B cell (primary cell): ENCODE data around the gene TPK1. TPM values are rescaled to one million over a fixed set of nuclear protein-coding genes. Genes with fewer than 3 reads are reported as not detected.
"Not testable (repeated sequence)": the region's sequence is repeated elsewhere in the genome, so short reads cannot be mapped to it uniquely, and the experiment has no call there.

Experiments used
- ATAC-seq: fragments of 200-7000 bp; cut with Tn5 transposase; one replicate; pipeline ENCODE4 v1.10.0; 2021; ENCODE audit warnings: low read depth, mild to moderate bottlenecking, moderate number of reproducible peaks, moderate library complexity
- CTCF ChIA-PET: fragments of 350-600 bp; sonication (Branson Sonifier 250); formaldehyde crosslinking; loops from one replicate; lab custom pipeline; 2021; ENCODE audit warnings: antibody characterized with exemption, inconsistent platforms; lab: Charles Lee
- POLR2A ChIA-PET: fragments of 350-600 bp; sonication (Branson Sonifier 250); formaldehyde crosslinking; loops from one replicate; lab custom pipeline; 2021; ENCODE audit warnings: antibody characterized with exemption; lab: Charles Lee
- DNase-seq: peaks from one replicate; pipeline ENCODE4 v3.0.0; 2013
- H2AFZ ChIP-seq: 2 replicates; pipeline ENCODE4 v1.6.1; 2012; ENCODE audit warnings: mild to moderate bottlenecking, low read depth, low read length; ENCODE audit not compliant: insufficient read depth, poor library complexity, severe bottlenecking
- H3K27ac ChIP-seq, 2 donors: 1 replicate in 1 of 2; 2 replicates in 1 of 2; pipeline ENCODE4 v1.5.1; 2012 to 2013; ENCODE audit warnings: low read length in 2 of 2, mild to moderate bottlenecking in 2 of 2, moderate library complexity in 1 of 2
- H3K27me3 ChIP-seq, 4 experiments: fragments of 200-600 bp in 1 of 4; sonication (generic) in 1 of 4; replicated peaks in 1 of 4; 1 replicate in 2 of 4; 2 replicates in 2 of 4; pipeline versions ENCODE4 v1.6.1 to v1.7.0; 2013 to 2016; ENCODE audit warnings: low read length in 3 of 4, mild to moderate bottlenecking in 2 of 4, mixed read lengths in 1 of 4, moderate library complexity in 1 of 4; ENCODE audit not compliant: insufficient read depth in 4 of 4, control insufficient read depth in 3 of 4; ENCODE audit errors: control extremely low read depth in 1 of 4
- H3K36me3 ChIP-seq, 2 experiments: replicated peaks in 1 of 2; 1 replicate in 1 of 2; 2 replicates in 1 of 2; pipeline versions ENCODE4 v1.6.1 to v1.7.1; 2013; ENCODE audit warnings: low read length in 1 of 2; ENCODE audit not compliant: insufficient read depth in 2 of 2, control insufficient read depth in 1 of 2; ENCODE audit errors: control extremely low read depth in 1 of 2, extremely low read depth in 1 of 2
- H3K4me1 ChIP-seq, 2 donors: fragments of 200-600 bp in 1 of 2; sonication (generic) in 1 of 2; 1 replicate in 1 of 2; 2 replicates in 1 of 2; pipeline versions ENCODE4 v1.5.1 to v1.6.1; 2013 to 2017; ENCODE audit warnings: low read length in 2 of 2; ENCODE audit not compliant: control insufficient read depth in 2 of 2, insufficient read depth in 2 of 2
- H3K4me2 ChIP-seq: replicated peaks from 2 replicates; pipeline ENCODE3; 2012; ENCODE audit warnings: mild to moderate bottlenecking, low read depth, low read length; ENCODE audit not compliant: poor library complexity, severe bottlenecking
- H3K4me3 ChIP-seq, 5 experiments: fragments of 200-600 bp in 1 of 5; sonication (generic) in 1 of 5; 1 replicate in 3 of 5; 2 replicates in 2 of 5; pipeline versions ENCODE4 v1.5.1 to v1.7.0; 2011 to 2016; ENCODE audit warnings: low read length in 4 of 5, mild to moderate bottlenecking in 4 of 5, low read depth in 2 of 5, control low read depth in 1 of 5, moderate library complexity in 1 of 5; ENCODE audit not compliant: insufficient read depth in 1 of 5; ENCODE audit errors: control extremely low read depth in 1 of 5, extremely low read depth in 1 of 5
- H3K79me2 ChIP-seq: fragments of 200-600 bp; sonication (generic); one replicate; pipeline ENCODE4 v1.6.0; 2016; ENCODE audit warnings: low read length; ENCODE audit not compliant: control insufficient read depth, insufficient read depth
- H3K9ac ChIP-seq: fragments of 200-600 bp; sonication (generic); 2 replicates; pipeline ENCODE4 v1.6.1; 2017; ENCODE audit warnings: mild to moderate bottlenecking, low read length, moderate library complexity
- H3K9me3 ChIP-seq, 3 donors: one replicate each; pipeline versions ENCODE4 v1.6.1 to v1.7.1; 2013; ENCODE audit warnings: low read length in 2 of 3; ENCODE audit not compliant: control insufficient read depth in 2 of 3, insufficient read depth in 1 of 3; ENCODE audit errors: control extremely low read depth in 1 of 3
- H4K20me1 ChIP-seq: 2 replicates; pipeline ENCODE4 v1.6.0; 2012; ENCODE audit warnings: mild to moderate bottlenecking, low read length; ENCODE audit not compliant: insufficient read depth, control insufficient read depth, poor library complexity, severe bottlenecking
- H3K27ac Mint-ChIP-seq: one replicate; pipeline ENCODE4 v1.8.0; 2021; ENCODE audit warnings: mixed read lengths
- H3K27me3 Mint-ChIP-seq: one replicate; pipeline ENCODE4 v1.8.0; 2021; ENCODE audit warnings: mixed read lengths
- H3K4me1 Mint-ChIP-seq: one replicate; pipeline ENCODE4 v1.8.0; 2021; ENCODE audit warnings: mixed read lengths
- H3K4me3 Mint-ChIP-seq: one replicate; pipeline ENCODE4 v1.8.0; 2021; ENCODE audit warnings: mixed read lengths
- H3K9me3 Mint-ChIP-seq: one replicate; pipeline ENCODE4 v1.8.0; 2022; ENCODE audit warnings: mixed read lengths; ENCODE audit not compliant: insufficient read depth
- CTCF ChIP-seq: fragments of 200-600 bp; IDR thresholded peaks from one replicate; pipeline ENCODE4 v1.8.0; 2022; ENCODE audit warnings: antibody characterized with exemption, mild to moderate bottlenecking
- EZH2 ChIP-seq: IDR thresholded peaks from 2 replicates; pipeline ENCODE4 v1.6.1; 2012; ENCODE audit warnings: borderline replicate concordance, low read depth, mild to moderate bottlenecking, moderate library complexity, low read length; ENCODE audit not compliant: insufficient read depth, poor library complexity, severe bottlenecking
- WGBS: methylation state at CpG from one replicate; pipeline ENCODE4 v1.1.5; 2013; ENCODE audit warnings: missing lambda C conversion rate; ENCODE audit not compliant: insufficient coverage; 5-methylcytosine and 5-hydroxymethylcytosine counted together
- intact Hi-C: fragments of 100-400 bp; cut with micrococcal nuclease; formaldehyde crosslinking; loops from one replicate; pipeline ENCODE4 v1.10.0; 2022
- polyA plus RNA-seq: library from polyadenylated mRNA; depleted of rRNA; stranded (reverse); fragments of >200 nt; gene quantifications from 2 replicates; pipeline ENCODE4 v1.2.3, GENCODE V29; 2012
- total RNA-seq, 2 donors: library from RNA; stranded (reverse); fragments of 120-200 nt in 1 of 2; gene quantifications; 1 replicate in 1 of 2; 2 replicates in 1 of 2; pipeline versions ENCODE4 v1.2.3 to v1.2.4, GENCODE V29; 2013 to 2022

Gene TPK1
- total and polyA plus RNA-seq, 2 donors (not counting 1 experiment from before 2014, with no cell fraction given) = 13.7 to 26.4 TPM

GRCh38 chr7:144418931-144419330 is 416.9 kb downstream of the TPK1 start:
- H3K9ac ChIP-seq, DNase-seq, intact Hi-C loops, H2AFZ ChIP-seq, POLR2A ChIA-PET, H3K4me3 Mint-ChIP-seq, CTCF ChIA-PET, H3K4me2 ChIP-seq, ATAC-seq, H3K36me3 ChIP-seq, H3K9me3 Mint-ChIP-seq, H3K4me1 ChIP-seq, H3K79me2 ChIP-seq, H3K4me3 ChIP-seq, H3K27ac Mint-ChIP-seq, H3K27ac ChIP-seq, H3K27me3 ChIP-seq, H4K20me1 ChIP-seq, H3K4me1 Mint-ChIP-seq: not testable (repeated sequence)
- no CpG with 5 or more reads among the region's 4 CpGs for WGBS
- H3K27me3 Mint-ChIP-seq = peaks cover 19% of the 10 kb centered on the region
- H3K9me3 ChIP-seq = peaks cover 0 to 11% (median 0%) of the 10 kb centered on the region in 3 donors

GRCh38 chr7:144416341-144416740 is 419.5 kb downstream of the TPK1 start:
- CTCF ChIA-PET = no interaction called here
- Histone ChIP-seq H3K9me3 (peaks cover 0 to 11% (median 0%) of the 10 kb centered on the region in 3 donors), H2AFZ (no peak overlapping the region)

More at GRCh38 chr7:144416341-144416740, 419.5 kb downstream of the TPK1 start:
- POLR2A ChIA-PET = no interaction called here
- no peak for TF ChIP-seq CTCF
- TF ChIP-seq EZH2 = no peak
- no peak overlapping the region for H3K27ac ChIP-seq
- DNase-seq = no peak
- Mint-ChIP-seq H3K4me3 (no peak overlapping the region), H3K9me3 (no peaks in the 10 kb centered on the region), H3K4me1 (no peaks in the 10 kb centered on the region), H3K27ac (no peak overlapping the region), H3K27me3 (peaks cover 22% of the 10 kb centered on the region)
- no peak overlapping the region for H3K4me3 ChIP-seq
- H4K20me1 ChIP-seq = no peaks in the 10 kb centered on the region
- no peak for ATAC-seq
- H3K36me3 ChIP-seq = no peaks in the 10 kb centered on the region
- H3K9ac ChIP-seq = no peak overlapping the region
- no peaks in the 10 kb centered on the region for H3K79me2 ChIP-seq
- peaks cover 0 to 12% of the 10 kb centered on the region in 2 donors for H3K4me1 ChIP-seq
- no peak overlapping the region for H3K4me2 ChIP-seq
- H3K27me3 ChIP-seq = peaks cover 0 to 3% (median 0%) of the 10 kb centered on the region in 4 experiments
- intact Hi-C loops = no loop called here
